Middle frontal gyrus (tissue), 1 donor: ENCODE measurements around the gene MORC3.

Experiments used
- DNase-seq: peaks from one replicate; pipeline ENCODE4 v3.0.0-alpha.2; 2015; ENCODE audit warnings: low spot score; ENCODE audit errors: extremely low spot score

Gene MORC3

DNA sequence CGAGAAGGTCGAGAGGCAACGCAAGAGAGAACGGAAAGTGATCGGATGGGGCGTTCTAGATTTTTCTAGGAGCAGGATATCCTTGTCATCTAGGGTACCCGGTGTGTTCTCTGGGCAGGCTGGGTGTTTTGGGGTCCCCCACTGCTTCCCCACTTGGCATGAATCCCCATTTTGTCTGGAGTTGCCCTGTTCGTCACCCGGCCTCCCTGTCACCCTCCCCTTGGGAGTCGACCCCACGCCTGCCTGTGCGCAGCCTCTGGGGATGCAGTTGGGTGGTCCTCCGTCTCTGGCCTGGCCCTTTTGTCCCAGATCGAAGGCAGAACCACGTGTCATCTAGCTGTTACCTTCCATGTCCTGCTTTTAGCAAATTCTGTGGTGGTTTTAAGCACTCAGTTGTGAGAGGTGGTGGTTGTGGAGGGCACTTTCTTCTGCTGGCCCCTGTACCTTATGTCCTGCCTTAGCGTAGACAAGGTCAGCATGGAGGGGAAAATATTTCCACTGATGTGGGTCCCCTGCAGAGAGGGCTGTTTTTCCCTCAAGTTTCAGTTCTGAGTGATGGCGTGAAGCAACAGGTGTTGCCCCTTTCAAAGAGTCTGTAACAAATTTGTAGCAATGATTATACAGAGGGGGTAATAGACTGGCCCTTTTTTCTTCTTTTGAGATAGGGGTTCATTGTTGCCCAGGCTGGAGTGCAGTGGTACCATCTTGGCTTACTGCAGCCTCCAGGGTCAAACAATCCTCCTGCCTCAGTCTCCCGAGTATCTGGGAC is 100.8 kb downstream of the MORC3 start:
- DNase-seq = no peak

DNA sequence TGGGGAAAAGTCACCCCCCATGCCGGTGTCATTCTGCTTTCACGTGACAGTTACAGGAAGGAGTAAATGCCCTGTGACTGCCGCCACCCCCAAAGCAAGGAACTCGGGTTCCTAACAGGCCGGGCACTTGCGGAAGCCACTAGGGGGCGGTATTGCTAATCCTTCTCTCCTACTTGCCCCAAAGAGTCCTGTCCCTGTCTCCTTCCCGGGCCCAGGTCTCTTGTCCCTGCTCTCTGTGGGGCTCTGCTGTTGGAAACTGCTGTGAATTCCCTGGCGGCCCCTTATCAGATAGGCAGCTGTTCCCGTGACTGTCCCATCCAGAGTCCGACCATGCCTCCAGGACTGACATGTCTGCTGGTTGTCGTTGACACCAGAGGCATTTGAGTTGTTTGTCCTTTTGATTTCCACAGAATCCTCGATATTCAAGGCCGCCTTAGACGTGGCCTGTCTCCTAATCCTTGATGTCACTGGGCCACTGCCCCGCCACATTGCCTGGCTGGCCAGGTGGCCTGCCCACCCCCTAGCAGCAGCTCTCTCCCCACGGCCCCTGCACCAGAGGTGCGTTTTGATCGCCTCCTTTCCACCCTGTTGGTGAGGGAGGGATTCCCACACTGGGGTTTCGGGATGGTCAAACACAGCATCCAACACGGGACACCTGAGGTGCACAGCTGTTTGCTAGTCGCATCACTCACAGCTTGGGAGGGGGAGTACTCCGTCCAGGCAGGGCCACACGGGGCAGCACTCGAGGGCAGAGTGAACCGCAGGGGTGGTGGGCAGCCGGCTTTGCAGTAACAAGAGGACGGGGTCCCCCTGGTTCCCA is 102.5 kb downstream of the MORC3 start:
- no peak for DNase-seq

DNA sequence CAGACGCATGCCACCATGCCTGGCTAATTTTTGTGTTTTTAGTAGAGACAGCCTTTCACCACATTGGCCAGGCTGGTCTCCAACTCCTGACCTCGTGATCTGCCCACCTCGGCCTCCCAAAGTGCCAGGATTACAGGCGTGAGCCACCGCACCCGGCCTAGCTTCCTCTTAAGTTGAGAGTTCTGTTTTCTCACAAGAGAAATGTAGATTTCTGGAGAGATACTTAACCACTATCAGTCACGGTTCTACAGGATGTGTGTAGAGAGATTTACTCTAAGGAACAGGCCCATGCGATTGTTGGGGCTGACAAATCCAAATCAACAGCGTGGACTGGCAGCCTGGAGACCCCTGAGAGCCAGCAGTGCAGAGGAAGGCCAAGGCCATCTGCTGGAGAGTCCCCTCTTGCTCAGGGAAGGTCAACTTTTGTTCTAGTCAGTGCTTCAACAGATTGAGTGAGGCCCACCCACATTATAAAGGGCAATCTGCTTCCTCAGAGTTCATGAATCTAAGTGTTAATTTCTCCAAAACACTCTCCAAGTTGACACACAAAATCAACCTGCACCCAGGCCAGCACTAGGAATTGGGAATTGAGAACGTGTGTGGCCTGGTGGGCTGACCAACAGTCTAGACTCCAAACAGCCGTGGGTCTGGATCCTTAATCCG is 103.9 kb downstream of the MORC3 start:
- no peak for DNase-seq

DNA sequence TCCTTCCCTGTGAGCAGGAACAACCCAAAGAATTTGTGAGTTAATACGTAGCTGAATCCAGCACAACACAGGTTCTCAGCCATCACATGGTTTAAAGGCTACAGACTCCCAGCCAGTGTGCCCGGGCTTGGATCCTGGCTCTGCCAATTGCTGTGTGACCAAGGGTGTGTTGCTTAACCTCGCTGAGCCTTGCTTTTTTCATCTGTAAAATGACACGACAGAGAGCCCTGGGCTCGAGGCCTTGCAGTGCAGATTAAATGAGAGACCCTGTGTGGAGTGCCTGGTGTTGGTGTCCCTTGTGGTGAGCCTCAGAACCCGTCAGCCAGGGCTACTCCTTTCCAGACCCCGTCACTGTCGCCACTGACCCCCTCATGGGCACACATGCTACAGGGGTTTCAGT is 104.6 kb downstream of the MORC3 start:
- no peak for DNase-seq

DNA sequence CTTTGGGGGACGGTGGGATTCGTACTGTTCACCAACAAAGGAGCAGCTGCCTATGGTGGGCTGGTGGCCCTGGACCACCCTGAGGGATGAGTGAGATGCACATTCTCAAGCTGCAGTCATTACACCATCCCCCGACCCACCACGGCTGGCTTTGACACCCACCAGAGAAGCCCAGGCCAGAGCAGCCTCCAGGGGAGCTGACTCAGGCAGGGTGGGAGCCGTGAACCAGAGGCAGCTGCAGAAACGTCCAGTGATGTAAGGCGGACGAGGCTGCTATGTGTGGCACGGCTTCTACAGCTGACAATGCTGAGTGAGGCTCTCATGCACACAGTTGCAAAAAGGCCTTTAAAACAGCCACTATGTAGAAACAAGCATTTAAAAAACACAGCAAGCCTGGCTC is 105.3 kb downstream of the MORC3 start:
- no peak for DNase-seq
